NCI-H2196 (cell line): ENCODE results near the gene TEX13A.

ENCODE experiments used
- DNase-seq: peaks from one replicate; lab custom pipeline; 2025; ENCODE audit not compliant: unreplicated experiment; lab: John Stamatoyannopoulos, UW

TEX13A gene

DNA sequence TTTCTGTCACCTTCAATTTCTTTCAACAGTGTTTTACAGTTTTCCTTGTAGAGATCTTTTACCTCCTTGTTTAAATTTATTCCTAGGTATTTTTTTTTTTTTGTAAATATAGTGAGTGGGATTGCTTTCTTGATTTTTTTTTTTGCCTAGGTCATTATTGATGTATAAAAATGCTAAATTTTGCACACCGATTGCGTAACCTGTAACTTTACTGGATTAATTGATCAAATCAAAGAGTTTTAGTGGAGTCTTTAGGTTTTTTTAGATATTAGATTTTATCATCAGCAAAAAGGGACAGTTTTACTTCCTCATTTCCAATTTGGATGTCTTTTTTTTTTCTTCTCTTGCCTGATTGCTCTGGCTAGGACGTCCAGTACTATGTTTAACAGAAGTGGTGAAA, 40.9 kb downstream of the TEX13A start:
- DNase-seq = no peak

DNA sequence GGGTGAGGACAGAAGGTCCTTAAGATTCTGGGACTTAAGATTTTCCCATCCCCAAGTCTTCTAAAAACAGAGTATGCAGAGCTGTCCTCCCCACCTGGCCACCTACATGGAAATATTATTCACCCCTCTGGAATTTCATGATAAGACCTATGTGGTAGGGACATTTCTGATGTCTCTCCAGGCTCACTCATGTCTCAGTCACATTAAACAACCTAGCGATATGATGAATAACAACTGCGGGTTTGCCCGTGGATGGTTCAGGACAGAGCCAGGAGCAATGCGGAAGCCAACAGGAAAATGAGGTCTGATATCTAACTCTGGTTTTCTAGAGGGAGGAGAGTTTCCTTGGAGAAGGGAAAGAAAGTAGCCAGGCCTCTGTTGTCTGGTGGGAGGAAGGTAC, 47.4 kb downstream of the TEX13A start:
- DNase-seq = no peak
